Hematopoietic multipotent progenitor cell treated with erythropoietin and hydrocortisone succinate and interleukin-3 and kit ligand, for 8 days (in vitro differentiated cells): ENCODE data around the gene DOK6.
"Not testable (repeated sequence)": the region's sequence is repeated elsewhere in the genome, so short reads cannot be mapped to it uniquely, and the experiment has no call there.

Source experiments
- DNase-seq: peaks from one replicate; pipeline ENCODE4 v3.0.0-alpha.2; 2015

Gene DOK6

GRCh38 chr18:69631281-69631680 is 230.6 kb downstream of the DOK6 start:
- DNase-seq: no peak

- no peak for DNase-seq
These were observed 234.8 kb downstream of the DOK6 start for GRCh38 chr18:69635482-69635881.

- no peak for DNase-seq
These were observed 236.0 kb downstream of the DOK6 start for GRCh38 chr18:69636529-69637301.

- no peak for DNase-seq
These were observed 237.4 kb downstream of the DOK6 start for GRCh38 chr18:69638056-69638455.

- no peak for DNase-seq
These were observed 247.0 kb downstream of the DOK6 start for GRCh38 chr18:69647702-69648101.

- no peak for DNase-seq
These were observed 247.8 kb downstream of the DOK6 start for GRCh38 chr18:69648486-69648885.

GRCh38 chr18:69649684-69650083 is 249.0 kb downstream of the DOK6 start:
- DNase-seq: no peak

- DNase-seq: no peak
These were observed 250.6 kb downstream of the DOK6 start for GRCh38 chr18:69651243-69651642.

- no peak for DNase-seq
These were observed 255.1 kb downstream of the DOK6 start for GRCh38 chr18:69655816-69656215.

- DNase-seq: no peak
These were observed 257.4 kb downstream of the DOK6 start for GRCh38 chr18:69658103-69658502.

GRCh38 chr18:69658685-69659084 is 258.0 kb downstream of the DOK6 start:
- no peak for DNase-seq

GRCh38 chr18:69659142-69659651 is 258.5 kb downstream of the DOK6 start:
- DNase-seq: no peak

GRCh38 chr18:69662090-69662489 is 261.4 kb downstream of the DOK6 start:
- not testable (repeated sequence) for DNase-seq

- no peak for DNase-seq
These were observed 263.7 kb downstream of the DOK6 start for GRCh38 chr18:69664399-69664798.

- DNase-seq: no peak
These were observed 273.7 kb downstream of the DOK6 start for GRCh38 chr18:69674292-69674877.

GRCh38 chr18:69674966-69675365 is 274.3 kb downstream of the DOK6 start:
- DNase-seq: no peak

- no peak for DNase-seq
These were observed 276.9 kb downstream of the DOK6 start for GRCh38 chr18:69677595-69677994.

- DNase-seq: no peak
These were observed 279.4 kb downstream of the DOK6 start for GRCh38 chr18:69680123-69680522.

GRCh38 chr18:69683176-69683575 is 282.5 kb downstream of the DOK6 start:
- no peak for DNase-seq

GRCh38 chr18:69684789-69685188 is 284.1 kb downstream of the DOK6 start:
- DNase-seq: no peak

GRCh38 chr18:69686861-69687260 is 286.2 kb downstream of the DOK6 start:
- DNase-seq: no peak

- no peak for DNase-seq
These were observed 288.6 kb downstream of the DOK6 start for GRCh38 chr18:69689121-69689759.

- DNase-seq: no peak
These were observed 290.5 kb downstream of the DOK6 start for GRCh38 chr18:69691008-69691760.
